ENCODE measurements around the gene AGAP1.

DNA sequence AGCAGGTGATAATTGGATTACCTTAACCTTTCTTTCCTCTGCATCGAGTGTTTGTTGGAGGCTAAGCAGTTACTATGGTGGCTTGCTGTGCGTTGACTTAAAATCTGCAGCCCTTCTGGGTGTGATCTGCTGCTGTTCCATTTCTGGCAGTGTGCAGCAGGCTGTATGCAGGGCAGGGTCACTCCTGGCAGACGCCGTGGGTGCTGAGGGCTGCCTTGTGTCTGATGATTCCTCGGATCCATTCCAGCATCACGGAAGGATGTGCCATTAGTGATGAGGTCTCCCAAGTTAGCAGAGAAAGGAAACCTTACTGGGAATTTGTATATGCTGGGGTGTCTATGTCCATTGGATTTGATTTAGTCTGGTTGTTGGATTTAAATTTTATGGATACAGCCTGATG is 310.8 kb downstream of the AGAP1 start:
- TF ChIP-seq, protein P1, sequence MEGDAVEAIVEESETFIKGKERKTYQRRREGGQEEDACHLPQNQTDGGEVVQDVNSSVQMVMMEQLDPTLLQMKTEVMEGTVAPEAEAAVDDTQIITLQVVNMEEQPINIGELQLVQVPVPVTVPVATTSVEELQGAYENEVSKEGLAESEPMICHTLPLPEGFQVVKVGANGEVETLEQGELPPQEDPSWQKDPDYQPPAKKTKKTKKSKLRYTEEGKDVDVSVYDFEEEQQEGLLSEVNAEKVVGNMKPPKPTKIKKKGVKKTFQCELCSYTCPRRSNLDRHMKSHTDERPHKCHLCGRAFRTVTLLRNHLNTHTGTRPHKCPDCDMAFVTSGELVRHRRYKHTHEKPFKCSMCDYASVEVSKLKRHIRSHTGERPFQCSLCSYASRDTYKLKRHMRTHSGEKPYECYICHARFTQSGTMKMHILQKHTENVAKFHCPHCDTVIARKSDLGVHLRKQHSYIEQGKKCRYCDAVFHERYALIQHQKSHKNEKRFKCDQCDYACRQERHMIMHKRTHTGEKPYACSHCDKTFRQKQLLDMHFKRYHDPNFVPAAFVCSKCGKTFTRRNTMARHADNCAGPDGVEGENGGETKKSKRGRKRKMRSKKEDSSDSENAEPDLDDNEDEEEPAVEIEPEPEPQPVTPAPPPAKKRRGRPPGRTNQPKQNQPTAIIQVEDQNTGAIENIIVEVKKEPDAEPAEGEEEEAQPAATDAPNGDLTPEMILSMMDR (conservative IDR thresholded peaks at IDR 0.05; ENCODE audit: low read length) = no peak
- TF ChIP-seq EZH2phosphoT487 (IDR thresholded peaks at IDR 0.05; ENCODE audit: borderline replicate concordance, low read depth, low read length) = no peak

Measured in OCI-LY7 (cell line).